Fibroblast of lung (primary cell): Measurements from ENCODE around the gene AK5. TPM values are rescaled to one million over a fixed set of nuclear protein-coding genes. Genes with fewer than 3 reads are reported as not detected.

ENCODE experiments used
- DNase-seq, 2 donors: peaks; one replicate each; pipeline versions ENCODE4 v3.0.0 to v3.0.0-alpha.2; 2010; ENCODE audit warnings: low read depth in 2 of 2
- H2AFZ ChIP-seq: 2 replicates; pipeline ENCODE4 v1.5.1; 2012; ENCODE audit warnings: low read length, control low read depth, inconsistent platforms
- H3K27ac ChIP-seq: 2 replicates; pipeline ENCODE4 v1.5.1; 2011; ENCODE audit warnings: low read length, control low read depth; ENCODE audit not compliant: insufficient read depth
- H3K27me3 ChIP-seq: 2 replicates; pipeline ENCODE4 v1.5.1; 2011; ENCODE audit warnings: mild to moderate bottlenecking, low read length; ENCODE audit not compliant: control insufficient read depth, insufficient read depth
- H3K36me3 ChIP-seq: 2 replicates; pipeline ENCODE4 v1.5.1; 2011; ENCODE audit warnings: low read length; ENCODE audit not compliant: control insufficient read depth, insufficient read depth
- H3K4me1 ChIP-seq: 2 replicates; pipeline ENCODE4 v1.5.1; 2011; ENCODE audit warnings: low read length; ENCODE audit not compliant: control insufficient read depth, insufficient read depth; ENCODE audit errors: extremely low read depth
- H3K4me2 ChIP-seq: 2 replicates; pipeline ENCODE4 v1.5.1; 2011; ENCODE audit warnings: low read length, control low read depth; ENCODE audit not compliant: insufficient read depth; ENCODE audit errors: extremely low read depth
- H3K4me3 ChIP-seq, 4 experiments: fragments of 200-600 bp in 1 of 4; sonication (generic) in 1 of 4; replicated peaks in 1 of 4; 2 replicates each; pipeline ENCODE4 v1.5.1; 2011 to 2016; ENCODE audit warnings: low read length in 4 of 4, low read depth in 3 of 4, mild to moderate bottlenecking in 3 of 4, control low read depth in 2 of 4, inconsistent platforms in 1 of 4, mixed read lengths in 1 of 4; ENCODE audit not compliant: insufficient read depth in 1 of 4; ENCODE audit errors: control extremely low read depth in 1 of 4
- H3K79me2 ChIP-seq: 2 replicates; pipeline ENCODE4 v1.5.1; 2012; ENCODE audit warnings: mild to moderate bottlenecking, low read length, inconsistent platforms; ENCODE audit not compliant: control insufficient read depth, insufficient read depth
- H3K9ac ChIP-seq: 2 replicates; pipeline ENCODE4 v1.5.1; 2011; ENCODE audit warnings: mild to moderate bottlenecking, low read length, control low read depth; ENCODE audit not compliant: insufficient read depth
- H3K9me3 ChIP-seq: 2 replicates; pipeline ENCODE4 v1.5.1; 2012; ENCODE audit warnings: low read depth, low read length; ENCODE audit not compliant: control insufficient read depth, insufficient read depth
- H4K20me1 ChIP-seq: 2 replicates; pipeline ENCODE4 v1.5.1; 2011; ENCODE audit warnings: low read length; ENCODE audit not compliant: control insufficient read depth, insufficient read depth; ENCODE audit errors: extremely low read depth
- EZH2 ChIP-seq: IDR thresholded peaks from 2 replicates; pipeline ENCODE4 v1.5.1; 2012; ENCODE audit warnings: low read length, control low read depth, mild to moderate bottlenecking; ENCODE audit errors: missing control alignments
- polyA plus RNA-seq, 2 donors: library from polyadenylated mRNA; depleted of rRNA in 1 of 2; stranded (reverse) in 1 of 2; unstranded in 1 of 2; fragments of >200 nt; gene quantifications; 2 replicates each; pipeline ENCODE4 v1.2.1, GENCODE V29; 2011 to 2012; ENCODE audit warnings: missing spikeins in 1 of 2
- total RNA-seq: library from RNA; depleted of rRNA; stranded (reverse); fragments of >200 nt; gene quantifications from 2 replicates; pipeline ENCODE4 v1.2.1, GENCODE V29; 2014
- TF ChIP-seq, protein P1 (sequence below), 2 donors: IDR thresholded peaks in 1 of 2; conservative IDR thresholded peaks in 1 of 2; 1 replicate in 1 of 2; 2 replicates in 1 of 2; pipeline ENCODE4 v1.5.1; 2011 to 2012; ENCODE audit warnings: low read length in 2 of 2, control low read depth in 1 of 2, inconsistent platforms in 1 of 2, low read depth in 1 of 2, mild to moderate bottlenecking in 1 of 2

Gene AK5
- total and polyA plus RNA-seq, 2 donors (not counting 1 experiment from before 2014, with no cell fraction given), result 37.9 to 87.7 TPM

DNA sequence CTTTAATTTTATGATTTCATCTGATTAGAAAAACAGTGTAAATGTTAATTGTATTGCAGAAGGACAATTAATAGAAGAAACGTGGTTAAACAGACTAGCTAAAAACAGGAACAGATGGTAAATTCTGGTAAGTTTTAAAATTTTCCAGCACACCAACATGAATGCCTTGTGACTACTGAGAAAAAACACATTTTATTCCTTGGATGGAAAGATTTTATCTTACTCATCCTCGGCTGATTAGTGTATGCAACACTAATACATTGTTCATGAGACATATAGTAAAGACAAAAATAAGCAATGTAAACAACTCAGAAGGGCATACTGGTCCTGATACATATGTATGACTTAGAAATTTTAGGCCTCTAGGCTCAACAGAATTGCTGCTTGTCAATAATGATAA lies 4.9 kb upstream of the AK5 start:
- no peak overlapping the region for H3K4me2 ChIP-seq
- H3K27me3 ChIP-seq, result no peaks in the 10 kb centered on the region
- DNase-seq, result no peak
- H3K9ac ChIP-seq, result no peak overlapping the region
- TF ChIP-seq EZH2, result no peak
- TF ChIP-seq, protein P1, sequence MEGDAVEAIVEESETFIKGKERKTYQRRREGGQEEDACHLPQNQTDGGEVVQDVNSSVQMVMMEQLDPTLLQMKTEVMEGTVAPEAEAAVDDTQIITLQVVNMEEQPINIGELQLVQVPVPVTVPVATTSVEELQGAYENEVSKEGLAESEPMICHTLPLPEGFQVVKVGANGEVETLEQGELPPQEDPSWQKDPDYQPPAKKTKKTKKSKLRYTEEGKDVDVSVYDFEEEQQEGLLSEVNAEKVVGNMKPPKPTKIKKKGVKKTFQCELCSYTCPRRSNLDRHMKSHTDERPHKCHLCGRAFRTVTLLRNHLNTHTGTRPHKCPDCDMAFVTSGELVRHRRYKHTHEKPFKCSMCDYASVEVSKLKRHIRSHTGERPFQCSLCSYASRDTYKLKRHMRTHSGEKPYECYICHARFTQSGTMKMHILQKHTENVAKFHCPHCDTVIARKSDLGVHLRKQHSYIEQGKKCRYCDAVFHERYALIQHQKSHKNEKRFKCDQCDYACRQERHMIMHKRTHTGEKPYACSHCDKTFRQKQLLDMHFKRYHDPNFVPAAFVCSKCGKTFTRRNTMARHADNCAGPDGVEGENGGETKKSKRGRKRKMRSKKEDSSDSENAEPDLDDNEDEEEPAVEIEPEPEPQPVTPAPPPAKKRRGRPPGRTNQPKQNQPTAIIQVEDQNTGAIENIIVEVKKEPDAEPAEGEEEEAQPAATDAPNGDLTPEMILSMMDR (conservative IDR thresholded peaks at IDR 0.05 in 1 of 2, IDR thresholded peaks at IDR 0.05 in 1 of 2; ENCODE audit: low read depth in 1 of 2, low read length in 2 of 2), result no peak
- no peak overlapping the region for H3K27ac ChIP-seq
- no peaks in the 10 kb centered on the region for H3K79me2 ChIP-seq
- no peak overlapping the region for H3K4me3 ChIP-seq
- H3K9me3 ChIP-seq, result no peaks in the 10 kb centered on the region
- H2AFZ ChIP-seq, result no peak overlapping the region
- no peaks in the 10 kb centered on the region for H3K36me3 ChIP-seq
- peaks cover 4% of the 10 kb centered on the region for H3K4me1 ChIP-seq
- H4K20me1 ChIP-seq, result no peaks in the 10 kb centered on the region

DNA sequence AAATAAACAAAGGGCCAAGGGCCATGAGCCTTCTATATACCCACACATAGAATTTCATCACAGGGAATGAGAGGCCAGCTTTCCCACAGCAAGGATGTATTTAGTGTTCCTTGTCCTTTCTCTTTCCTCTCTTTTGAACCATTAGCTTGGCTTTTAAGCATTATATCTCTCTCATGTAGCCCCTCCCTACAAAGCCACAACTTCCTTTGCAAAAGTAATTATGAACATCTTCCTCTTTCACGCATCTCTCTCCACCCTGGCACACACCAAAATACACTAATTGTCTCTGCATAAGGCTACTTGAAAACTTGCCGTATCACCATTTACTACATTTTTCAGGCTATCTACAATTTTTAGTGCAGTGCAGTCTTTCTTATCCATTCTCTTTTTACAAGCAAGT lies 1.9 kb upstream of the AK5 start:
- Histone ChIP-seq H3K9me3 (no peaks in the 10 kb centered on the region), H3K79me2 (peaks cover 23% of the 10 kb centered on the region), H3K4me2 (no peak overlapping the region), H3K27me3 (no peaks in the 10 kb centered on the region), H2AFZ (no peak overlapping the region), H3K27ac (no peak overlapping the region), H4K20me1 (no peaks in the 10 kb centered on the region), H3K36me3 (no peaks in the 10 kb centered on the region), H3K9ac (no peak overlapping the region), H3K4me3 (no peak overlapping the region), H3K4me1 (peaks cover 7% of the 10 kb centered on the region)
- TF ChIP-seq, protein P1 (conservative IDR thresholded peaks at IDR 0.05 in 1 of 2, IDR thresholded peaks at IDR 0.05 in 1 of 2; ENCODE audit: low read depth in 1 of 2, low read length in 2 of 2), result no peak
- no peak for TF ChIP-seq EZH2
- no peak for DNase-seq

DNA sequence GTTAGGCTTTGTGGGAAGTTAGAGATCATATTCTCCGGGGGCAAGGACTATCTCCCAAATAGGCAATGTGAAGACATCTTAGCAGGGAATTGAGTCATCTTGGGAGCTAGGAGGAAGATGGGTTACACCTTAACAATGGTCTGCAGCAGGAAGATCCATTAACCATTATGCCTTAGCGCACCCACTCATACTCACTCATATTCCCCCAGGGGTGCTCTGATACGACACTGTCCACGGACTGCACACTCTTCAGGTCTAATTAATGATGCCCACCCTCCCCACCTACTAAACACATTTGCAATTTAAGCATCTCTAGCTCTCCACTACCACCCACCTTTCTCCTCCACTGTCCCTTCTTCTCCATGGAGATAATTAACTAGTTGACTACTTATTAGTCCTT lies 857 bp upstream of the AK5 start:
- Histone ChIP-seq H3K27me3 (no peaks in the 10 kb centered on the region), H2AFZ (no peak overlapping the region), H4K20me1 (no peaks in the 10 kb centered on the region), H3K9me3 (no peaks in the 10 kb centered on the region), H3K9ac (no peak overlapping the region), H3K4me2 (no peak overlapping the region), H3K36me3 (no peaks in the 10 kb centered on the region), H3K79me2 (peaks cover 23% of the 10 kb centered on the region), H3K27ac (no peak overlapping the region), H3K4me3 (no peak overlapping the region), H3K4me1 (peaks cover 7% of the 10 kb centered on the region)
- no peak for DNase-seq
- TF ChIP-seq, protein P1 (conservative IDR thresholded peaks at IDR 0.05 in 1 of 2, IDR thresholded peaks at IDR 0.05 in 1 of 2; ENCODE audit: low read depth in 1 of 2, low read length in 2 of 2), result no peak
- no peak for TF ChIP-seq EZH2
